Kidney (tissue), 14 donors: ENCODE measurements around the gene CDK8. TPM values are rescaled to one million over a fixed set of nuclear protein-coding genes. Genes with fewer than 3 reads are reported as not detected.

Experiments used
- DNase-seq, 5 donors: peaks; one replicate each; pipeline ENCODE4 v3.0.0-alpha.2; 2013 to 2020
- FAIRE-seq: peaks from 2 replicates; lab custom pipeline; 2012; peaks lifted over from hg19 to GRCh38; lab: Jason Lieb, UNC
- H3K27ac ChIP-seq, 2 donors: one replicate each; pipeline ENCODE4 v1.7.0; 2013; ENCODE audit warnings: low read depth in 2 of 2, low read length in 2 of 2, inconsistent platforms in 1 of 2
- H3K27me3 ChIP-seq: one replicate; pipeline ENCODE4 v1.7.1; 2013; ENCODE audit warnings: low read length, inconsistent platforms; ENCODE audit not compliant: control insufficient read depth, insufficient read depth
- H3K36me3 ChIP-seq, 3 donors: one replicate each; pipeline versions ENCODE4 v1.7.0 to v1.7.1; 2013; ENCODE audit warnings: low read length in 3 of 3, control low read depth in 1 of 3, inconsistent platforms in 1 of 3; ENCODE audit not compliant: insufficient read depth in 3 of 3, control insufficient read depth in 2 of 3
- H3K4me1 ChIP-seq, 3 donors: one replicate each; pipeline versions ENCODE4 v1.7.0 to v1.7.1; 2013; ENCODE audit warnings: low read length in 3 of 3, inconsistent platforms in 1 of 3, low read depth in 1 of 3; ENCODE audit not compliant: control insufficient read depth in 2 of 3, insufficient read depth in 2 of 3
- H3K4me3 ChIP-seq, 3 donors: one replicate each; pipeline versions ENCODE4 v1.7.0 to v1.8.1; 2013; ENCODE audit warnings: low read length in 3 of 3, control low read depth in 1 of 3, inconsistent platforms in 1 of 3
- H3K9ac ChIP-seq, 3 donors: one replicate each; pipeline versions ENCODE4 v1.7.0 to v1.7.1; 2013; ENCODE audit warnings: low read length in 3 of 3, control low read depth in 1 of 3, inconsistent platforms in 1 of 3
- H3K9me3 ChIP-seq, 3 donors: one replicate each; pipeline versions ENCODE4 v1.7.0 to v1.7.1; 2013; ENCODE audit warnings: low read length in 3 of 3, control low read depth in 1 of 3, inconsistent platforms in 1 of 3; ENCODE audit not compliant: control insufficient read depth in 2 of 3, insufficient read depth in 1 of 3
- intact Hi-C: fragments of 100-400 bp; cut with DNase I; formaldehyde crosslinking; loops from one replicate; pipeline ENCODE4 v1.11.1; 2022
- polyA plus RNA-seq: library from polyadenylated mRNA; stranded (reverse); fragments of 350-450 nt; fragmentation: Illumina TruSeq; extraction: RNeasy Lipid Tissue Mini Kit (QIAGEN cat#74804); gene quantifications from one replicate; pipeline ENCODE4 v1.2.3, GENCODE V29; 2014; ENCODE audit warnings: low read depth, low replicate concordance; ENCODE audit not compliant: insufficient read depth
- total RNA-seq: library from RNA; stranded (reverse); fragmentation: NEBNext Ultra II Directional; extraction: Animal tissue kit (Norgen Biotek cat#: 25700); gene quantifications from one replicate; pipeline ENCODE4 v1.2.1, GENCODE V29; 2021
- TF ChIP-seq, protein P1 (sequence below): IDR thresholded peaks from 3 replicates; pipeline ENCODE4 v1.5.1; 2012; ENCODE audit warnings: mild to moderate bottlenecking, moderate library complexity, borderline replicate concordance; ENCODE audit not compliant: insufficient read depth; ENCODE audit errors: extremely low read depth
- donor health status: control.
- donor health status: control.
- donor health status: control.
- donor health status: control.
- donor health status: control.
- donor health status: DM: yes; HTN: yes; CAD: no.
- donor health status: Normal renal cell carcinoma (clear cell type).

The CDK8 gene
- total and polyA plus RNA-seq, 2 donors from 2014 or later, result 10.4 to 11.2 TPM

DNA sequence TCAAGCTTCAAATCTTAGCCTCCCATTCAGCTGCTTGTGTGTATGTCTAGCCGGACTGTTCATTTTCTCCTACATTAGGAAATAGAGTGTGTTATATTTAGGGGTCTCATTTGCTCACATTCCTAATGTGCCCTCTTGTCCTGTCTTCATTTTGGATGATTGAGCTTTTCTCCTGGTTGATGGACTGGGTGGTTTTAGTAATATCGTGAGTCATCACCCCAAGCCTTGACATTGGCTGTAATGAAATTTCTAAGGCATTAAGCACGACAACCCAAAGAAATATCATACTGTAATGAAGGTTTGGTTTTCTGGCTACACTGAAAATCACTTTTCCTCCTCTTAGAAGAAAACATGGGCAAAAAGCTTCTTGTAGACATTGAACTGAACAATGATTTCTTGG is 192.8 kb downstream of the CDK8 start:
- TF ChIP-seq, protein P1, sequence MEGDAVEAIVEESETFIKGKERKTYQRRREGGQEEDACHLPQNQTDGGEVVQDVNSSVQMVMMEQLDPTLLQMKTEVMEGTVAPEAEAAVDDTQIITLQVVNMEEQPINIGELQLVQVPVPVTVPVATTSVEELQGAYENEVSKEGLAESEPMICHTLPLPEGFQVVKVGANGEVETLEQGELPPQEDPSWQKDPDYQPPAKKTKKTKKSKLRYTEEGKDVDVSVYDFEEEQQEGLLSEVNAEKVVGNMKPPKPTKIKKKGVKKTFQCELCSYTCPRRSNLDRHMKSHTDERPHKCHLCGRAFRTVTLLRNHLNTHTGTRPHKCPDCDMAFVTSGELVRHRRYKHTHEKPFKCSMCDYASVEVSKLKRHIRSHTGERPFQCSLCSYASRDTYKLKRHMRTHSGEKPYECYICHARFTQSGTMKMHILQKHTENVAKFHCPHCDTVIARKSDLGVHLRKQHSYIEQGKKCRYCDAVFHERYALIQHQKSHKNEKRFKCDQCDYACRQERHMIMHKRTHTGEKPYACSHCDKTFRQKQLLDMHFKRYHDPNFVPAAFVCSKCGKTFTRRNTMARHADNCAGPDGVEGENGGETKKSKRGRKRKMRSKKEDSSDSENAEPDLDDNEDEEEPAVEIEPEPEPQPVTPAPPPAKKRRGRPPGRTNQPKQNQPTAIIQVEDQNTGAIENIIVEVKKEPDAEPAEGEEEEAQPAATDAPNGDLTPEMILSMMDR, result no peak
- Histone ChIP-seq H3K4me1 (no peaks in the 10 kb centered on the region), H3K9me3 (no peaks in the 10 kb centered on the region), H3K4me3 (no peak overlapping the region), H3K27me3 (no peaks in the 10 kb centered on the region), H3K27ac (no peak overlapping the region), H3K9ac (no peak overlapping the region), H3K36me3 (no peaks in the 10 kb centered on the region)
- FAIRE-seq, result no peak
- DNase-seq, result no peak
- intact Hi-C loops, result no loop called here

DNA sequence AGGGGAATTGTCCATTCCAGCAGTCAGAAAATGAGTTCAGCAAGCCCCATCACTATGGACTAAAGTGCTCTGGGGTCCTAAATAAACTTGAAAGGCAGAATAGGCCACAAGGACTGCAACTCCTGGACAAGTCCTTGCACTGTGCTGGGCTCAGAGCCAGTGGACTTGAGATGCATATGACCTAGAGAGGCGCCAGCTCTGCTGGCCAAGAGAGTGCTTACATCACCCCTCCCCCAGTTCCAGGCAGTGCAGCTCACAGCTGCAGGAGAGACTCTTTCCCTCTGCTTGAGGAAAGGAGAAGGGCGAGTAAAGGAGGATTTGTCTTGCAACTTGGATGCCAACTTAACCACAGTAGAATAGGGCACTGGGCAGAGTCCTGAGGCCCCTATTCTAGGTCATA is 194.1 kb downstream of the CDK8 start:
- TF ChIP-seq, protein P1, result no peak
- Histone ChIP-seq H3K9ac (no peak overlapping the region), H3K36me3 (no peaks in the 10 kb centered on the region), H3K9me3 (no peaks in the 10 kb centered on the region), H3K4me1 (no peaks in the 10 kb centered on the region), H3K4me3 (no peak overlapping the region), H3K27ac (no peak overlapping the region), H3K27me3 (no peaks in the 10 kb centered on the region)
- DNase-seq (no peak), FAIRE-seq (no peak)
- intact Hi-C loops, result no loop called here

GRCh38 chr13:26449063-26449848 is 195.3 kb downstream of the CDK8 start:
- no peaks in the 10 kb centered on the region for H3K4me1 ChIP-seq
- no peaks in the 10 kb centered on the region for H3K36me3 ChIP-seq
- FAIRE-seq (no peak), DNase-seq (no peak)
- H3K9ac ChIP-seq, result no peak overlapping the region
- H3K9me3 ChIP-seq, result no peaks in the 10 kb centered on the region
- no peak overlapping the region for H3K27ac ChIP-seq
- intact Hi-C loops, result no loop called here
- no peak overlapping the region for H3K4me3 ChIP-seq
- no peaks in the 10 kb centered on the region for H3K27me3 ChIP-seq
- TF ChIP-seq, protein P1, result no peak

Other genes starting within 250 kb of the CDK8 start
- 3.7 TPM for gene SHISA2, start 202.1 kb upstream of the CDK8 start, total RNA-seq
- 3.4 TPM for gene SHISA2, start 202.1 kb upstream of the CDK8 start, polyA plus RNA-seq
- 29.0 TPM for gene RNF6, start 31.8 kb upstream of the CDK8 start, total RNA-seq
- gene RNF6, start 31.8 kb upstream of the CDK8 start, polyA plus RNA-seq, result 11.4 TPM